ENCODE data around the gene ABHD15. TPM values are rescaled to one million over a fixed set of nuclear protein-coding genes. Genes with fewer than 3 reads are reported as not detected.

ABHD15 gene
- total RNA-seq, 1 experiment from 2014 or later = 9.0 TPM

GRCh38 chr17:29514792-29515191 lies 52.0 kb downstream of the ABHD15 start:
- no peaks in the 10 kb centered on the region for H3K27me3 ChIP-seq (ENCODE audit: low read length)
- H3K9me3 ChIP-seq (ENCODE audit: low read length) = no peaks in the 10 kb centered on the region
- H3K9me2 ChIP-seq (replicated peaks; ENCODE audit: insufficient read depth, low read length) = no peaks in the 10 kb centered on the region
- no peak overlapping the region for H3K27ac ChIP-seq (ENCODE audit: low read length)
- H3K4me1 ChIP-seq (ENCODE audit: low read length) = peaks cover 7% of the 10 kb centered on the region; the same call in 1 of the 2 replicates
- no peak overlapping the region for H3K9ac ChIP-seq (ENCODE audit: low read length)
- H3K4me3 ChIP-seq (ENCODE audit: low read length) = no peak overlapping the region
- H3K79me2 ChIP-seq (ENCODE audit: low read length) = no peaks in the 10 kb centered on the region
- no peak overlapping the region for H3K4me2 ChIP-seq (ENCODE audit: low read depth, low read length, poor library complexity, severe bottlenecking)
- H2AFZ ChIP-seq (ENCODE audit: low read length) = no peak overlapping the region
- DNase-seq = no peak
- peaks cover 20% of the 10 kb centered on the region for H3K36me3 ChIP-seq (ENCODE audit: insufficient read depth, low read length)
- H4K20me1 ChIP-seq (ENCODE audit: insufficient read depth, low read depth, low read length) = no peaks in the 10 kb centered on the region

GRCh38 chr17:29510953-29511352 lies 55.9 kb downstream of the ABHD15 start:
- DNase-seq = no peak
- Histone ChIP-seq H2AFZ (ENCODE audit: low read length) (no peak overlapping the region), H3K27me3 (ENCODE audit: low read length) (no peaks in the 10 kb centered on the region), H3K4me3 (ENCODE audit: low read length) (no peak overlapping the region), H4K20me1 (ENCODE audit: insufficient read depth, low read depth, low read length) (no peaks in the 10 kb centered on the region), H3K9ac (ENCODE audit: low read length) (no peak overlapping the region), H3K36me3 (ENCODE audit: insufficient read depth, low read length) (peaks cover 20% of the 10 kb centered on the region; the same call in 1 of the 2 replicates), H3K9me3 (ENCODE audit: low read length) (no peaks in the 10 kb centered on the region), H3K9me2 (replicated peaks; ENCODE audit: insufficient read depth, low read length) (no peaks in the 10 kb centered on the region), H3K4me2 (ENCODE audit: low read depth, low read length, poor library complexity, severe bottlenecking) (no peak overlapping the region), H3K79me2 (ENCODE audit: low read length) (0 out of 2 replicates have a peak, but pooled peaks cover 6% of the 10 kb centered on the region), H3K27ac (ENCODE audit: low read length) (no peak overlapping the region), H3K4me1 (ENCODE audit: low read length) (peaks cover 7% of the 10 kb centered on the region; the same call in 1 of the 2 replicates)

Other genes starting within 250 kb of the ABHD15 start
- gene TAOK1, start 176.7 kb downstream of the ABHD15 start, total RNA-seq (2014; rRNA removed; shearing (Covaris generic); ENCODE audit: low replicate concordance) = 39.6 and 47.5 TPM in 2 replicates
- 43.8 and 122 TPM in 2 replicates for gene TP53I13, start 1.7 kb upstream of the ABHD15 start, total RNA-seq (2014; rRNA removed; shearing (Covaris generic); ENCODE audit: low replicate concordance)
- gene GIT1, start 22.6 kb upstream of the ABHD15 start, total RNA-seq (2014; rRNA removed; shearing (Covaris generic); ENCODE audit: low replicate concordance) = 58.7 and 71.5 TPM in 2 replicates
- gene ANKRD13B, start 26.1 kb upstream of the ABHD15 start, total RNA-seq (2014; rRNA removed; shearing (Covaris generic); ENCODE audit: low replicate concordance) = 3.5 and 10.9 TPM in 2 replicates
- gene CORO6, start 55.9 kb upstream of the ABHD15 start, total RNA-seq (2014; rRNA removed; shearing (Covaris generic); ENCODE audit: low replicate concordance) = 0.79 and 1.8 TPM in 2 replicates

All from Karpas-422 (cell line).